ENCODE results near the gene CLEC2A.
"Not testable (repeated sequence)": the region's sequence is repeated elsewhere in the genome, so short reads cannot be mapped to it uniquely, and the experiment has no call there.

CLEC2A gene

GRCh38 chr12:9932270-9932669 is at the start of gene CLEC2A:
CLEC2A (minus strand) TSS chr12:9932370; CDS start chr12:9932329, 41 bp downstream.
- DNase-seq (ENCODE audit: low spot score) (no peak), FAIRE-seq (no peak)

- FAIRE-seq (no peak), DNase-seq (ENCODE audit: low spot score) (no peak)
These were observed 48.0 kb upstream of the CLEC2A start for GRCh38 chr12:9980126-9980525.

- FAIRE-seq (no peak), DNase-seq (ENCODE audit: low spot score) (no peak)
These were observed 45.7 kb upstream of the CLEC2A start for GRCh38 chr12:9977916-9978315.

GRCh38 chr12:9976626-9977025 is 44.5 kb upstream of the CLEC2A start:
- FAIRE-seq; DNase-seq (ENCODE audit: low spot score): not testable (repeated sequence)

GRCh38 chr12:9975614-9976013 is 43.4 kb upstream of the CLEC2A start:
- DNase-seq (ENCODE audit: low spot score) (no peak), FAIRE-seq (no peak)

- FAIRE-seq; DNase-seq (ENCODE audit: low spot score): not testable (repeated sequence)
These were observed 42.6 kb upstream of the CLEC2A start for GRCh38 chr12:9974731-9975130.

GRCh38 chr12:9973949-9974348 is 41.8 kb upstream of the CLEC2A start:
- no peak for FAIRE-seq
- DNase-seq (ENCODE audit: low spot score): no peak

- no peak for DNase-seq (ENCODE audit: low spot score)
These were observed 39.0 kb upstream of the CLEC2A start, which contains the start of gene CLEC12A for GRCh38 chr12:9971181-9971580. CLEC12A (plus strand) TSS chr12:9971409; CDS start chr12:9971597, 188 bp downstream.

GRCh38 chr12:9969673-9970072 is 37.5 kb upstream of the CLEC2A start:
- no peak for FAIRE-seq
- no peak for DNase-seq (ENCODE audit: low spot score)

More at GRCh38 chr12:9971181-9971580, 39.0 kb upstream of the CLEC2A start, which contains the start of gene CLEC12A:
- no peak for FAIRE-seq

GRCh38 chr12:9961901-9962300 is 29.7 kb upstream of the CLEC2A start:
- DNase-seq (ENCODE audit: low spot score) (no peak), FAIRE-seq (no peak)

GRCh38 chr12:9961106-9961505 is 28.9 kb upstream of the CLEC2A start:
- no peak for FAIRE-seq

GRCh38 chr12:9960590-9960989 is 28.4 kb upstream of the CLEC2A start:
- DNase-seq (ENCODE audit: low spot score): no peak
- FAIRE-seq: no peak

More at GRCh38 chr12:9961106-9961505, 28.9 kb upstream of the CLEC2A start:
- no peak for DNase-seq (ENCODE audit: low spot score)

GRCh38 chr12:9957834-9958233 is 25.7 kb upstream of the CLEC2A start:
- FAIRE-seq (no peak), DNase-seq (ENCODE audit: low spot score) (no peak)

GRCh38 chr12:9952954-9953729 is 21.0 kb upstream of the CLEC2A start:
- FAIRE-seq; DNase-seq (ENCODE audit: low spot score): not testable (repeated sequence)

GRCh38 chr12:9951026-9951675 is 19.0 kb upstream of the CLEC2A start:
- DNase-seq (ENCODE audit: low spot score): no peak
- no peak for FAIRE-seq

GRCh38 chr12:9948606-9949296 is 16.6 kb upstream of the CLEC2A start:
- no peak for DNase-seq (ENCODE audit: low spot score)
- no peak for FAIRE-seq

- FAIRE-seq (no peak), DNase-seq (ENCODE audit: low spot score) (no peak)
These were observed 15.5 kb upstream of the CLEC2A start for GRCh38 chr12:9947674-9948073.

- FAIRE-seq (no peak), DNase-seq (ENCODE audit: low spot score) (no peak)
These were observed 12.2 kb upstream of the CLEC2A start for GRCh38 chr12:9944391-9944790.

GRCh38 chr12:9943240-9943639 is 11.1 kb upstream of the CLEC2A start:
- DNase-seq (ENCODE audit: low spot score) (no peak), FAIRE-seq (no peak)

GRCh38 chr12:9941838-9942237 is 9.7 kb upstream of the CLEC2A start:
- DNase-seq (ENCODE audit: low spot score): no peak
- FAIRE-seq: no peak

- no peak for DNase-seq (ENCODE audit: low spot score)
- FAIRE-seq: no peak
These were observed 8.2 kb upstream of the CLEC2A start for GRCh38 chr12:9940375-9940774.

- DNase-seq (ENCODE audit: low spot score) (no peak), FAIRE-seq (no peak)
These were observed 4.4 kb upstream of the CLEC2A start for GRCh38 chr12:9936591-9936990.
